ENCODE results near the gene FCHSD2. TPM values are rescaled to one million over a fixed set of nuclear protein-coding genes. Genes with fewer than 3 reads are reported as not detected.

Gene FCHSD2
- total and polyA plus RNA-seq, 9 of the 15 experiments (the other 6 are each of a cell fraction or from before 2014, with no cell fraction given): 1.8 to 14.7 (median 6.4) TPM

DNA sequence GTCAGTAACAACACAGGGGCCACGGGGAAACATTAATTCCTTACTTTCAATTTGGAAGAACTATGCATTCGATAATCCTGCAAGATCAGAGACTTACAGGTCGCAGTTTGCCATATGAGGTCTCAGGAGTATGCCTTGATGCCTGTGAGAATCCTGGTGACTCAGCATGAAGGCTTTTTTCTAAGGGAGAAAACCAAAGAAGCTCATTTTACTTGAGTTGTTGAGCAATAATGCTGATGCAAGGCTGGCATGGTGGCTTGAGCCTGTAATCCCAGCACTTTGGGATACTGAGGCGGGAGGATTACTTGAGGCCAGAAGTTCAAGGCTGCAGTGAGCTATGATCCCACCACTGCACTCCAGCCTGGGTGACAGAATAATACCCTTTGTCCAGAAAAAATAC lies 301.3 kb downstream of the FCHSD2 start (continued):
- TF ChIP-seq, protein P1, sequence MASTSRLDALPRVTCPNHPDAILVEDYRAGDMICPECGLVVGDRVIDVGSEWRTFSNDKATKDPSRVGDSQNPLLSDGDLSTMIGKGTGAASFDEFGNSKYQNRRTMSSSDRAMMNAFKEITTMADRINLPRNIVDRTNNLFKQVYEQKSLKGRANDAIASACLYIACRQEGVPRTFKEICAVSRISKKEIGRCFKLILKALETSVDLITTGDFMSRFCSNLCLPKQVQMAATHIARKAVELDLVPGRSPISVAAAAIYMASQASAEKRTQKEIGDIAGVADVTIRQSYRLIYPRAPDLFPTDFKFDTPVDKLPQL (IDR thresholded peaks at IDR 0.05; ENCODE audit: extremely low read depth, insufficient read length): no peak
- TF ChIP-seq C11orf30 (IDR thresholded peaks at IDR 0.05; ENCODE audit: low read depth): peak; percentile 43; the same call in 1 of the 2 replicates
- no peak for TF ChIP-seq USF2 (CRISPR knock-in tag; IDR thresholded peaks at IDR 0.05)
- TF ChIP-seq SIN3A (IDR thresholded peaks at IDR 0.05; ENCODE audit: borderline replicate concordance in 2 of 2, control insufficient read depth in 1 of 2, low read depth in 2 of 2, low read length in 2 of 2): no peak
- TF ChIP-seq MAFG (tag; conservative IDR thresholded peaks at IDR 0.05): peak; percentile 47
- no peak for TF ChIP-seq MXI1 (IDR thresholded peaks at IDR 0.05; ENCODE audit: low read depth, low read length)
- no peak for TF ChIP-seq POLR2H (tag; IDR thresholded peaks at IDR 0.05; ENCODE audit: low read depth)
- no peak for TF ChIP-seq ZBTB8A (IDR thresholded peaks at IDR 0.05; ENCODE audit: partially characterized antibody)
- peak; percentile 49; the same call in 1 of the 2 replicates for TF ChIP-seq ATF3 (IDR thresholded peaks at IDR 0.05)
- no peak for TF ChIP-seq ATF3 (CRISPR knock-in tag; conservative IDR thresholded peaks at IDR 0.05)
- no peak for TF ChIP-seq SIRT6 (IDR thresholded peaks at IDR 0.05; ENCODE audit: low read depth, low read length)
- TF ChIP-seq CREB5 (CRISPR knock-in tag; IDR thresholded peaks at IDR 0.05): no peak
- TF ChIP-seq ZNF217 (CRISPR knock-in tag; IDR thresholded peaks at IDR 0.05): no peak
- no peak for TF ChIP-seq PHTF2 (CRISPR knock-in tag; IDR thresholded peaks at IDR 0.05)
- no peak for TF ChIP-seq TEAD4 (IDR thresholded peaks at IDR 0.05; ENCODE audit: low read length)
- no peak for TF ChIP-seq TEAD4 (CRISPR knock-in tag; IDR thresholded peaks at IDR 0.05; ENCODE audit: borderline replicate concordance)
- TF ChIP-seq STAG1 (CRISPR knock-in tag; IDR thresholded peaks at IDR 0.05; ENCODE audit: borderline replicate concordance): no peak
- no peak for TF ChIP-seq NFXL1 (CRISPR knock-in tag; IDR thresholded peaks at IDR 0.05)
- TF ChIP-seq, protein P2, sequence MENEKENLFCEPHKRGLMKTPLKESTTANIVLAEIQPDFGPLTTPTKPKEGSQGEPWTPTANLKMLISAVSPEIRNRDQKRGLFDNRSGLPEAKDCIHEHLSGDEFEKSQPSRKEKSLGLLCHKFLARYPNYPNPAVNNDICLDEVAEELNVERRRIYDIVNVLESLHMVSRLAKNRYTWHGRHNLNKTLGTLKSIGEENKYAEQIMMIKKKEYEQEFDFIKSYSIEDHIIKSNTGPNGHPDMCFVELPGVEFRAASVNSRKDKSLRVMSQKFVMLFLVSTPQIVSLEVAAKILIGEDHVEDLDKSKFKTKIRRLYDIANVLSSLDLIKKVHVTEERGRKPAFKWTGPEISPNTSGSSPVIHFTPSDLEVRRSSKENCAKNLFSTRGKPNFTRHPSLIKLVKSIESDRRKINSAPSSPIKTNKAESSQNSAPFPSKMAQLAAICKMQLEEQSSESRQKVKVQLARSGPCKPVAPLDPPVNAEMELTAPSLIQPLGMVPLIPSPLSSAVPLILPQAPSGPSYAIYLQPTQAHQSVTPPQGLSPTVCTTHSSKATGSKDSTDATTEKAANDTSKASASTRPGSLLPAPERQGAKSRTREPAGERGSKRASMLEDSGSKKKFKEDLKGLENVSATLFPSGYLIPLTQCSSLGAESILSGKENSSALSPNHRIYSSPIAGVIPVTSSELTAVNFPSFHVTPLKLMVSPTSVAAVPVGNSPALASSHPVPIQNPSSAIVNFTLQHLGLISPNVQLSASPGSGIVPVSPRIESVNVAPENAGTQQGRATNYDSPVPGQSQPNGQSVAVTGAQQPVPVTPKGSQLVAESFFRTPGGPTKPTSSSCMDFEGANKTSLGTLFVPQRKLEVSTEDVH (IDR thresholded peaks at IDR 0.05; ENCODE audit: low read depth, partially characterized antibody): no peak

All from K562 (cell line).